SK-N-MC (cell line): ENCODE measurements around the gene ALOXE3.

ENCODE experiments used
- EZH2 ChIP-seq: fragments of 200-600 bp; sonication (generic); IDR thresholded peaks from one replicate; pipeline ENCODE4 v1.6.1; 2017; ENCODE audit warnings: antibody characterized with exemption
- FOXP2 ChIP-seq: optimal IDR thresholded peaks from 2 replicates; pipeline ENCODE3; 2011; ENCODE audit warnings: mild to moderate bottlenecking, moderate library complexity; ENCODE audit not compliant: insufficient read depth; ENCODE audit errors: extremely low read length, control extremely low read depth
- POLR2AphosphoS5 ChIP-seq: IDR thresholded peaks from 2 replicates; pipeline ENCODE4 v1.6.1; 2012; ENCODE audit warnings: mild to moderate bottlenecking, low read depth, low read length, borderline replicate concordance

- TF ChIP-seq EZH2 (no peak), POLR2AphosphoS5 (no peak), FOXP2 (no peak)
Observed at GRCh38 chr17:8118769-8119580, 661 bp upstream of the ALOXE3 start.
